ENCODE data around the gene EXOC6.

GRCh38 chr10:92857904-92858514, 9.7 kb downstream of the EXOC6 start:
- no peak for TF ChIP-seq CTCF (IDR thresholded peaks at IDR 0.05; ENCODE audit: low read depth, low read length, poor library complexity, severe bottlenecking)
- TF ChIP-seq EZH2phosphoT487 (IDR thresholded peaks at IDR 0.05; ENCODE audit: borderline replicate concordance, low read length): no peak

Measured in DOHH2 (cell line).